Panc1 (cell line): ENCODE results near the gene NOP14. TPM values are rescaled to one million over a fixed set of nuclear protein-coding genes. Genes with fewer than 3 reads are reported as not detected.

Experiments used
- ATAC-seq: fragments of 200-7000 bp; cut with Tn5 transposase; 2 replicates; pipeline ENCODE4 v1.9.1; 2020; ENCODE audit warnings: mild to moderate bottlenecking, moderate library complexity
- Bru-seq: library from RNA; stranded (reverse); fragments of 400-500 nt; gene quantifications from one replicate; lab custom pipeline; 2021; lab: Mats Ljungman, UMichigan
- BruChase-seq, 2 experiments: library from RNA; stranded (reverse); fragments of 400-500 nt; gene quantifications; one replicate each; lab custom pipeline; 2021; lab: Mats Ljungman, UMichigan
- BruUV-seq: library from RNA; stranded (reverse); fragments of 400-500 nt; replicated peaks from 2 replicates; lab custom pipeline; 2021; lab: Mats Ljungman, UMichigan
- CTCF ChIA-PET: fragments of 300-600 bp; sonication (Branson Sonifier 250); formaldehyde crosslinking; loops from one replicate; lab custom pipeline; 2022; ENCODE audit warnings: antibody characterized with exemption; lab: Charles Lee
- POLR2A ChIA-PET: fragments of 300-600 bp; sonication (Branson Sonifier 250); formaldehyde crosslinking; loops from one replicate; lab custom pipeline; 2022; ENCODE audit warnings: antibody characterized with exemption; lab: Charles Lee
- DNase-seq: peaks from one replicate; pipeline ENCODE4 v3.0.0-alpha.2; 2010; ENCODE audit warnings: low read depth, low spot score
- H3K27ac ChIP-seq: 2 replicates; pipeline ENCODE4 v1.5.1; 2011; ENCODE audit warnings: mild to moderate bottlenecking, low read length, inconsistent platforms
- H3K27me3 ChIP-seq: fragments of 200-500 bp; sonication (Bioruptor generic); 2 replicates; pipeline ENCODE4 v1.6.0; 2014; ENCODE audit warnings: low read length, inconsistent platforms; ENCODE audit not compliant: control insufficient read depth, insufficient read depth
- H3K36me3 ChIP-seq: fragments of 200-500 bp; sonication (Bioruptor generic); 2 replicates; pipeline ENCODE4 v1.5.1; 2014; ENCODE audit warnings: inconsistent platforms, mild to moderate bottlenecking, low read length, moderate library complexity; ENCODE audit not compliant: control insufficient read depth, insufficient read depth
- H3K4me1 ChIP-seq: 2 replicates; pipeline ENCODE4 v1.5.1; 2011; ENCODE audit warnings: inconsistent platforms, mild to moderate bottlenecking, low read length, moderate library complexity; ENCODE audit not compliant: control insufficient read depth, insufficient read depth
- H3K4me3 ChIP-seq, 2 experiments: 2 replicates each; pipeline ENCODE4 v1.5.1; 2011 to 2012; ENCODE audit warnings: low read depth in 2 of 2, low read length in 2 of 2, mild to moderate bottlenecking in 2 of 2, inconsistent platforms in 1 of 2, moderate library complexity in 1 of 2
- H3K9me3 ChIP-seq: fragments of 200-500 bp; sonication (Bioruptor generic); 2 replicates; pipeline ENCODE4 v1.5.1; 2014; ENCODE audit warnings: low read depth, mild to moderate bottlenecking, inconsistent platforms, low read length, moderate library complexity; ENCODE audit not compliant: control insufficient read depth, insufficient read depth
- CTCF ChIP-seq: fragments of 450-650 bp; IDR thresholded peaks from 2 replicates; pipeline ENCODE4 v1.5.1; 2017; ENCODE audit warnings: mild to moderate bottlenecking
- POLR2AphosphoS5 ChIP-seq: IDR thresholded peaks from 2 replicates; pipeline ENCODE4 v1.6.1; 2012; ENCODE audit warnings: mild to moderate bottlenecking, low read depth, low read length, moderate library complexity
- SIN3A ChIP-seq: IDR thresholded peaks from 2 replicates; pipeline ENCODE4 v1.6.1; 2012; ENCODE audit warnings: low read depth, mild to moderate bottlenecking, low read length, moderate library complexity, borderline replicate concordance; ENCODE audit not compliant: insufficient read depth
- TCF7L2 ChIP-seq: IDR thresholded peaks from 2 replicates; pipeline ENCODE4 v1.6.1; 2011; ENCODE audit warnings: mild to moderate bottlenecking, low read depth, low read length, inconsistent platforms
- in situ Hi-C: cut with HindIII; loops from 2 replicates; pipeline ENCODE4 v1.10.0; 2016; ENCODE audit warnings: low sequenced_read_pairs, low pct_unique_long_range_greater_than_20kb
- intact Hi-C: fragments of 100-400 bp; cut with micrococcal nuclease; formaldehyde crosslinking; loops from one replicate; pipeline ENCODE4 v1.10.0; 2022; ENCODE audit not compliant: unreplicated experiment
- long read RNA-seq: library from polyadenylated mRNA; unstranded; transcript quantifications from one replicate; pipeline ENCODE4 v2.0.0, GENCODE V29; 2021; ENCODE audit not compliant: unreplicated experiment
- polyA plus RNA-seq: library from polyadenylated mRNA; unstranded; fragments of >200 nt; gene quantifications from one replicate; pipeline ENCODE4 v1.2.1, GENCODE V29; 2012; ENCODE audit warnings: missing spikeins; ENCODE audit not compliant: insufficient read length
- total RNA-seq: library from RNA; stranded (reverse); gene quantifications from one replicate; pipeline ENCODE4 v1.2.1, GENCODE V29; 2021; ENCODE audit not compliant: unreplicated experiment
- TF ChIP-seq, protein P1 (sequence below), 2 experiments: IDR thresholded peaks; 2 replicates each; pipeline ENCODE4 v1.6.1; 2011 to 2012; ENCODE audit warnings: low read depth in 2 of 2, control low read depth in 1 of 2, low read length in 1 of 2, mild to moderate bottlenecking in 1 of 2, moderate library complexity in 1 of 2; ENCODE audit not compliant: insufficient read depth in 1 of 2

The NOP14 gene
- total RNA-seq (32.9 TPM), Bru-seq, nascent RNA (percentile 75 among the genes with signal in this experiment), BruChase-seq, experiment 1, labeled RNA remaining after a 2-hour chase (percentile 74 among the genes with signal in this experiment), BruChase-seq, experiment 2, labeled RNA remaining after a 6-hour chase (percentile 85 among the genes with signal in this experiment)
- 26.3 TPM for polyA plus RNA-seq
- long read RNA-seq, transcript NOP14-203 (18 exons, 3,538 nt): major isoform, 19 of 61 reads
- long read RNA-seq, partial matches to known transcripts: 13 of 61 reads
- long read RNA-seq, other reads (novel, unspliced or antisense): 25 of 61 reads

DNA sequence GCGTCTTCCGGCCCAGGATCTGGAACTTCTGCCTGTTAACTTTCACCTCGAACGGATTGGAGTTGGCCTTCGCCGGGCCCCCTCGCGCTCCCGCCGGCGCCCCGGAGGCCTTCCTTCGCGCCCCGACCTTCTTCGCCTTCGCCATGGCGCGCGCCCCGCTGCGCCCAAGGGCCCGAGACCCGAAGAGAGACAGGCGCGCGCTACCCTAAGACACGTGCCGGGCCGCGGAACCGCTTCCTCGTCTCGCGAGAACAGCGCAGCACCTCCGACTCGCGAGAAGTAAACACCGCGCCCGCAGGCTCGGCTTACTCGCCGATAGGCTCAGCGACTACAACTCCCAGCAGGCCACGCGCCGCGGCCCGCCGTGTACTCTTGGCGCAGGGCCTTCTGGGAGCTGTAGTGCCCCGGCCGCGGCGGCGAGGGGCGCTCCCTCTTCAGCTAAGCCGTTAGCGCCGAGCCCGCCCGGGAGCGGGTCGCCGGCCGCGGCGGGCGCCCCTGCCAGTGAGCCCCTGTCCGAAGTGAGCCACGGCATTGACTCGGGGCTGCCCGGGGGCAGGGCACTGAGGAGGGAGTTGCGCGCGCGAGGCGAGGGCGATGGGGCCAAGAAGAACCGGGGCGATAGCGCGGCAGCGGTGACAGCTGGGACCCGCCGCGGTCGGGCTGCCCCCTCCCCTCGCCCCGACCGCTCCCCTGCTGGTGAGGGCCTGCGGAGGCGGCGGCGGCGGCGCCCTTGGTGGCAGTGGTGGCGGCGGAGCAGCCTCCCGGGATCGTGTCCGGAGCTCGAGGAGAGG is at the start of gene NOP14, which contains the start of gene GRK4:
Gene NOP14 (minus strand): TSS at position 232 of the 791 bp plus-strand sequence. CDS start 87 bp downstream, at position 145.
Gene GRK4 (plus strand): TSS at position 397 of the 791 bp plus-strand sequence. CDS start 500 bp downstream, outside the sequence.
- no peaks in the 10 kb centered on the region for H3K27me3 ChIP-seq
- intact Hi-C loops (no loop called here), in situ Hi-C loops (no loop called here)
- peaks cover 4% of the 10 kb centered on the region for H3K4me1 ChIP-seq
- peak; percentile 69 for DNase-seq
- peak; percentile 94 for ATAC-seq
- H3K27ac ChIP-seq: peak within 1 kb of the TSS; percentile 83
- ChIA-PET POLR2A (no interaction called here), CTCF (interaction anchor here (0.7 kb wide), 1 partner anchor 83 kb away, joined by 3 read pairs; no protein-coding TSS in a partner anchor)
- TF ChIP-seq, protein P1, sequence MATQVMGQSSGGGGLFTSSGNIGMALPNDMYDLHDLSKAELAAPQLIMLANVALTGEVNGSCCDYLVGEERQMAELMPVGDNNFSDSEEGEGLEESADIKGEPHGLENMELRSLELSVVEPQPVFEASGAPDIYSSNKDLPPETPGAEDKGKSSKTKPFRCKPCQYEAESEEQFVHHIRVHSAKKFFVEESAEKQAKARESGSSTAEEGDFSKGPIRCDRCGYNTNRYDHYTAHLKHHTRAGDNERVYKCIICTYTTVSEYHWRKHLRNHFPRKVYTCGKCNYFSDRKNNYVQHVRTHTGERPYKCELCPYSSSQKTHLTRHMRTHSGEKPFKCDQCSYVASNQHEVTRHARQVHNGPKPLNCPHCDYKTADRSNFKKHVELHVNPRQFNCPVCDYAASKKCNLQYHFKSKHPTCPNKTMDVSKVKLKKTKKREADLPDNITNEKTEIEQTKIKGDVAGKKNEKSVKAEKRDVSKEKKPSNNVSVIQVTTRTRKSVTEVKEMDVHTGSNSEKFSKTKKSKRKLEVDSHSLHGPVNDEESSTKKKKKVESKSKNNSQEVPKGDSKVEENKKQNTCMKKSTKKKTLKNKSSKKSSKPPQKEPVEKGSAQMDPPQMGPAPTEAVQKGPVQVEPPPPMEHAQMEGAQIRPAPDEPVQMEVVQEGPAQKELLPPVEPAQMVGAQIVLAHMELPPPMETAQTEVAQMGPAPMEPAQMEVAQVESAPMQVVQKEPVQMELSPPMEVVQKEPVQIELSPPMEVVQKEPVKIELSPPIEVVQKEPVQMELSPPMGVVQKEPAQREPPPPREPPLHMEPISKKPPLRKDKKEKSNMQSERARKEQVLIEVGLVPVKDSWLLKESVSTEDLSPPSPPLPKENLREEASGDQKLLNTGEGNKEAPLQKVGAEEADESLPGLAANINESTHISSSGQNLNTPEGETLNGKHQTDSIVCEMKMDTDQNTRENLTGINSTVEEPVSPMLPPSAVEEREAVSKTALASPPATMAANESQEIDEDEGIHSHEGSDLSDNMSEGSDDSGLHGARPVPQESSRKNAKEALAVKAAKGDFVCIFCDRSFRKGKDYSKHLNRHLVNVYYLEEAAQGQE (IDR thresholded peaks at IDR 0.05; ENCODE audit: insufficient read depth in 1 of 2, low read depth in 2 of 2, low read length in 1 of 2): no peak
- TF ChIP-seq CTCF (no peak), POLR2AphosphoS5 (peak; percentile 80), SIN3A (peak; percentile 98; the same call in 1 of the 2 replicates), TCF7L2 (no peak; the same call in 1 of the 2 replicates)
- peaks cover 9% of the 10 kb centered on the region for H3K36me3 ChIP-seq
- BruUV-seq: no TSS peak
- no peaks in the 10 kb centered on the region for H3K9me3 ChIP-seq
- H3K4me3 ChIP-seq: peak within 1 kb of the TSS; percentile 80 to 84

GRCh38 chr4:3011456-3012220 is 48.4 kb upstream of the NOP14 start:
- CTCF ChIA-PET: no interaction called here

More at GRCh38 chr4:3011456-3012220, 48.4 kb upstream of the NOP14 start:
- Histone ChIP-seq H3K27me3 (no peaks in the 10 kb centered on the region), H3K27ac (no peak overlapping the region), H3K4me1 (no peaks in the 10 kb centered on the region), H3K36me3 (no peaks in the 10 kb centered on the region), H3K9me3 (no peaks in the 10 kb centered on the region), H3K4me3 (no peak overlapping the region)
- in situ Hi-C loops: no loop called here
- intact Hi-C loops: no loop called here
- POLR2A ChIA-PET: no interaction called here
- no peak for DNase-seq
- no TSS peak for BruUV-seq
- TF ChIP-seq CTCF (no peak), POLR2AphosphoS5 (no peak)
- TF ChIP-seq, protein P1 (IDR thresholded peaks at IDR 0.05; ENCODE audit: insufficient read depth in 1 of 2, low read depth in 2 of 2, low read length in 1 of 2): no peak
- no peak for ATAC-seq
